ENCODE measurements around the gene RCE1. TPM values are rescaled to one million over a fixed set of nuclear protein-coding genes. Genes with fewer than 3 reads are reported as not detected.

Gene RCE1
- total RNA-seq, 1 experiment from 2014 or later, result 33.1 TPM

GRCh38 chr11:66892911-66893310 lies 49.7 kb downstream of the RCE1 start:
- no peaks in the 10 kb centered on the region for H3K27me3 ChIP-seq (replicated peaks; ENCODE audit: insufficient read depth, low read depth, low read length, poor library complexity)
- TF ChIP-seq EZH2 (IDR thresholded peaks at IDR 0.05; ENCODE audit: borderline replicate concordance, low read depth, low read length, poor library complexity, severe bottlenecking), result no peak
- TF ChIP-seq, protein P1, sequence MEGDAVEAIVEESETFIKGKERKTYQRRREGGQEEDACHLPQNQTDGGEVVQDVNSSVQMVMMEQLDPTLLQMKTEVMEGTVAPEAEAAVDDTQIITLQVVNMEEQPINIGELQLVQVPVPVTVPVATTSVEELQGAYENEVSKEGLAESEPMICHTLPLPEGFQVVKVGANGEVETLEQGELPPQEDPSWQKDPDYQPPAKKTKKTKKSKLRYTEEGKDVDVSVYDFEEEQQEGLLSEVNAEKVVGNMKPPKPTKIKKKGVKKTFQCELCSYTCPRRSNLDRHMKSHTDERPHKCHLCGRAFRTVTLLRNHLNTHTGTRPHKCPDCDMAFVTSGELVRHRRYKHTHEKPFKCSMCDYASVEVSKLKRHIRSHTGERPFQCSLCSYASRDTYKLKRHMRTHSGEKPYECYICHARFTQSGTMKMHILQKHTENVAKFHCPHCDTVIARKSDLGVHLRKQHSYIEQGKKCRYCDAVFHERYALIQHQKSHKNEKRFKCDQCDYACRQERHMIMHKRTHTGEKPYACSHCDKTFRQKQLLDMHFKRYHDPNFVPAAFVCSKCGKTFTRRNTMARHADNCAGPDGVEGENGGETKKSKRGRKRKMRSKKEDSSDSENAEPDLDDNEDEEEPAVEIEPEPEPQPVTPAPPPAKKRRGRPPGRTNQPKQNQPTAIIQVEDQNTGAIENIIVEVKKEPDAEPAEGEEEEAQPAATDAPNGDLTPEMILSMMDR (conservative IDR thresholded peaks at IDR 0.05; ENCODE audit: low read depth, low read length), result no peak
- no TSS peak for BruUV-seq (replicated peaks)
- POLR2A ChIA-PET (ENCODE audit: low non-redundant PET), result no interaction called here
- H3K27ac ChIP-seq (ENCODE audit: low read depth, low read length, poor library complexity, severe bottlenecking), result no peak overlapping the region
- CTCF ChIA-PET, result no interaction called here
- intact Hi-C loops (cut with micrococcal nuclease; ENCODE audit: unreplicated experiment), result no loop called here
- peaks cover 8% of the 10 kb centered on the region for H3K4me1 ChIP-seq (ENCODE audit: insufficient read depth, low read length, poor library complexity, severe bottlenecking)
- no peak for DNase-seq (ENCODE audit: low spot score)
- no peak overlapping the region for H3K4me3 ChIP-seq (ENCODE audit: low read depth, low read length, poor library complexity, severe bottlenecking)
- no peaks in the 10 kb centered on the region for H3K36me3 ChIP-seq (ENCODE audit: insufficient read depth, low read length, poor library complexity, severe bottlenecking)
- no peaks in the 10 kb centered on the region for H3K9me3 ChIP-seq (ENCODE audit: low read depth, low read length, poor library complexity, severe bottlenecking)

DNA sequence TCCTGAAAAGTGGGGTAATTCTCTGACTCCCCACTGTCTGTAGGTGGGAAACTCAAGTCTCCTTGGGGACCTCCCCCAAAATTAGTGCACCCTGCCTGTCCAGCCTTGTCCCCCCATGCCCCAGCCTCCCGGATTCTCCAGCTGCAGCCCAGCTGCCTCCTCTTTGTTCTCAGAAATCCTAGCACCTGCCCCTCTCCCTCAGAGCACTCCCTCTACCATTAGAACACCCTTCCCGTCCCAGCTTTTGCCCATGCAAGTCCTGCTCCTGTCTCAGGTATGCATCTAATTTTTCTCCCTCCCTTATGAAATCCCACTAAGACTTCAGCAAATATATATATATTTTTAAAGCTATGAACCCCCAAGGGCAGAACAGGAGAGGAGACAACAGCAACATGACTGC lies 50.9 kb downstream of the RCE1 start:
- H3K27ac ChIP-seq (ENCODE audit: low read depth, low read length, poor library complexity, severe bottlenecking), result no peak overlapping the region
- H3K9me3 ChIP-seq (ENCODE audit: low read depth, low read length, poor library complexity, severe bottlenecking), result no peaks in the 10 kb centered on the region
- ChIA-PET POLR2A (ENCODE audit: low non-redundant PET) (interaction anchor here (0.6 kb wide), 1 partner anchor 21 kb away, joined by 4 read pairs; no protein-coding TSS in a partner anchor), CTCF (no interaction called here)
- H3K4me1 ChIP-seq (ENCODE audit: insufficient read depth, low read length, poor library complexity, severe bottlenecking), result peaks cover 8% of the 10 kb centered on the region
- no peaks in the 10 kb centered on the region for H3K27me3 ChIP-seq (replicated peaks; ENCODE audit: insufficient read depth, low read depth, low read length, poor library complexity)
- no peak for TF ChIP-seq EZH2 (IDR thresholded peaks at IDR 0.05; ENCODE audit: borderline replicate concordance, low read depth, low read length, poor library complexity, severe bottlenecking)
- TF ChIP-seq, protein P1 (conservative IDR thresholded peaks at IDR 0.05; ENCODE audit: low read depth, low read length), result no peak
- no TSS peak for BruUV-seq (replicated peaks)
- H3K4me3 ChIP-seq (ENCODE audit: low read depth, low read length, poor library complexity, severe bottlenecking), result no peak overlapping the region
- intact Hi-C loops (cut with micrococcal nuclease; ENCODE audit: unreplicated experiment), result no loop called here
- H3K36me3 ChIP-seq (ENCODE audit: insufficient read depth, low read length, poor library complexity, severe bottlenecking), result no peaks in the 10 kb centered on the region
- DNase-seq (ENCODE audit: low spot score), result no peak

Other genes starting within 250 kb of the RCE1 start
- 152 and 162 TPM in 2 replicates for gene RBM14, start 226.8 kb upstream of the RCE1 start, total RNA-seq (2021)
- 238 and 245 TPM in 2 replicates for gene RBM4, start 204.7 kb upstream of the RCE1 start, total RNA-seq (2021)
- 35.0 and 40.5 TPM in 2 replicates for gene RBM4B, start 165.6 kb upstream of the RCE1 start, total RNA-seq (2021)
- gene SPTBN2, start 114.2 kb upstream of the RCE1 start, total RNA-seq (2021), result 21.1 and 34.4 TPM in 2 replicates
- 52.9 and 57.2 TPM in 2 replicates for gene LRFN4, start 13.6 kb downstream of the RCE1 start, total RNA-seq (2021)
- 39.1 and 44.5 TPM in 2 replicates for gene PC, start 114.9 kb downstream of the RCE1 start, total RNA-seq (2021)
- not detected in 2 replicates for gene C11orf86, start 131.9 kb downstream of the RCE1 start, total RNA-seq (2021)
- gene SYT12, start 179.7 kb downstream of the RCE1 start, total RNA-seq (2021), result 2.3 and 3.1 TPM in 2 replicates
- gene RHOD, start 213.4 kb downstream of the RCE1 start, total RNA-seq (2021), result 0.83 and 0.88 TPM in 2 replicates

All from A673 (cell line).